Stomach (tissue), 4 donors: Measurements from ENCODE around the gene POGK.

Experiments
- CTCF ChIP-seq, 7 experiments: fragments of 450-650 bp in 4 of 7; fragments of 200-600 bp in 3 of 7; sonication (generic) in 3 of 7; IDR thresholded peaks; one replicate each; pipeline ENCODE4 v1.5.1; 2016 to 2019; ENCODE audit warnings: antibody characterized with exemption in 7 of 7, control low read depth in 2 of 7, mild to moderate bottlenecking in 1 of 7
- EP300 ChIP-seq: sonication (generic); formaldehyde crosslinking; IDR thresholded peaks from one replicate; pipeline ENCODE4 v1.6.1; 2017; ENCODE audit warnings: antibody characterized with exemption
- POLR2A ChIP-seq, 4 donors: fragments of 450-650 bp; IDR thresholded peaks; one replicate each; pipeline ENCODE4 v1.6.1; 2016; ENCODE audit warnings: antibody characterized with exemption in 4 of 4, control low read depth in 2 of 4, mild to moderate bottlenecking in 1 of 4, moderate library complexity in 1 of 4
- POLR2AphosphoS5 ChIP-seq, 3 donors: sonication (generic); formaldehyde crosslinking; IDR thresholded peaks; one replicate each; pipeline ENCODE4 v1.6.1; 2016; ENCODE audit warnings: antibody characterized with exemption in 3 of 3

- TF ChIP-seq CTCF (IDR thresholded peaks at IDR 0.05) = no peak
- no peak for TF ChIP-seq POLR2AphosphoS5 (IDR thresholded peaks at IDR 0.05)
- no peak for TF ChIP-seq POLR2A (IDR thresholded peaks at IDR 0.05)
- no peak for TF ChIP-seq EP300
Measured at GRCh38 chr1:166875302-166875733, 36.0 kb downstream of the POGK start.
